IPS-18c (cell line): ENCODE results near the gene PNRC1.
"Not testable (repeated sequence)": the region's sequence is repeated elsewhere in the genome, so short reads cannot be mapped to it uniquely, and the experiment has no call there.

Experiments
- H3K4me3 ChIP-seq: 2 replicates; pipeline ENCODE4 v1.7.0; 2013; ENCODE audit warnings: low read depth, mild to moderate bottlenecking, low read length, moderate library complexity; ENCODE audit not compliant: insufficient read depth
- H3K9me3 ChIP-seq: one replicate; pipeline ENCODE4 v1.6.1; 2013; ENCODE audit warnings: mild to moderate bottlenecking, low read length, moderate library complexity; ENCODE audit not compliant: control insufficient read depth, insufficient read depth

Gene PNRC1

DNA sequence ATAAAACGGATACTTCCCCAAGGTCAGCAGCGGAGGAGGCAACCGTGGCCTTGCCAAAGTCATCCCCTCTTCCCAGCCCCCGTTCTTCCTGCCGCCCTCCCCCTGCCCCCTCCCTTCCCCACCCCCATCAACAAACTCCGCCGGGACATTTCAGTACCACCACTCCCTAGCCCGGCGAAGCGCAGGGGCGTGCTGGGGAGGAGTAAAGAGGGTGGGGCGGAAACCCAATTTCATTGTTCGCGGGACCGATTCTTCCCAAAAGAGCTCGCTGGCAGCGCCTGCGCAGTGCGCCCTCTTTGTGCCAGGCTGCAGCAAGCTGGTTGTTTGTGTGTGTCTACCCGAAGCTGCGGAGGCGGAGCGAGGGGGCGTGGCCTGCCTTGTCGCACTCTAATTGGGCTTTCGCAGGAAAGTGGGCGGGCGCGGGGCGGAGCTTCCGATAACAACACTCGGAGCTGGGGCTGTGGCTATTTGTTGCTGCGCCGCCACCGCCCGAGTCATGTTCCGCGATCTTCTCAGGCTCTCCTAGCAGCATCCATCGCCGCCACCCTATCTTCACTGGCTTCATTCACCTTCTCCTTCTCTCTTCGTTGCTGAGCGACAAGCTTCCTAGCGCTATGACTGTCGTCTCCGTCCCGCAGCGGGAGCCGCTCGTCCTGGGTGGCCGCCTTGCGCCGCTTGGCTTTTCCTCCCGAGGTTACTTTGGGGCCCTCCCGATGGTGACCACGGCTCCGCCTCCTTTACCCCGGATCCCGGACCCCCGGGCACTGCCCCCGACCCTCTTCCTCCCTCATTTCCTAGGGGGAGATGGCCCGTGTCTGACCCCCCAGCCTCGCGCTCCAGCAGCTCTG lies at the start of gene PNRC1:
Gene PNRC1, plus strand, starts transcription at position 471 of the 848 bp plus-strand sequence. Its CDS starts 144 bp downstream, at position 615.
- no peaks in the 10 kb centered on the region for H3K9me3 ChIP-seq
- peak within 1 kb of the TSS; percentile 90 for H3K4me3 ChIP-seq

DNA sequence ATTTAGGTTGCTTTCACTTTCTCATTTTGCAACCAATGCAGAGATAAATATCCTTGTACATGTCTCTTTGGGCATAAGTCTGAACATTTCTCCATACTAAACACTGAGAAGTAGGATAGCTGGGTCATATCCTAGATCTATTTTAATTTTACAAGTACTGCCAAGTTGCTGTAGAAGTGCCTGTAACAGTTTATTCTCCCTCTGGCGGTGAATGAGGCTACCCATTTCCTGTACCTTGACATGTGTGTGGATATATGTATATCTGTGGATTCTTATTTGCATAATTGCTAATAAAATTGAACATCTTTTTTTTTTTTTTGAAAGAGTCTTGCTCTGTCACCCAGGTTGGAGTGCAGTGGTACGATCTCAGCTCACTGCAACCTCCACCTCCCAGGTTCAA lies 48.0 kb upstream of the PNRC1 start:
- Histone ChIP-seq H3K9me3 (no peaks in the 10 kb centered on the region), H3K4me3 (no peak overlapping the region)

GRCh38 chr6:89033461-89033860 lies 47.1 kb upstream of the PNRC1 start:
- Histone ChIP-seq H3K4me3 (no peak overlapping the region), H3K9me3 (peaks cover 3% of the 10 kb centered on the region)

DNA sequence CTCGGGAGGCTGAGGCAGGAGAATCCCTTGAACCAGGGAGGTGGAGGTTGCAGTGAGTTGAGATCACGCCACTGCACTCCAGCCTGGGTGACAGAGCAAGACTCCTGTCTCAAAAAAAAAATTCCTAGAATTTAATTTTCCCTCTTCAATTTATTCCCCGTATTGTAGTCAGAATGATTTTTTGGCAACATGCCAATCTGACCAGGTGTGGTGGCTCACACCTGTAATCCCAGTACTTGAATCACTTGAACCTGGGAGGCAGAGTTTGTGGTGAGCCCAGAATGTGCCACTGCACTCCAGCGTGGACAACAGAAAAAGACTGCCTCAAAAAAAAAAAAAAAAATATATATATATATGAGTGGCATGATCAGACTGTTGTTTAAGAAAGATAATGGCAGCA lies 46.4 kb upstream of the PNRC1 start:
- H3K4me3 ChIP-seq, H3K9me3 ChIP-seq: not testable (repeated sequence)

- Histone ChIP-seq H3K9me3 (peaks cover 3% of the 10 kb centered on the region), H3K4me3 (no peak overlapping the region)
These were observed 45.8 kb upstream of the PNRC1 start for GRCh38 chr6:89034586-89035251.

GRCh38 chr6:89035252-89036101 lies 45.1 kb upstream of the PNRC1 start:
- Histone ChIP-seq H3K9me3 (peaks cover 3% of the 10 kb centered on the region), H3K4me3 (no peak overlapping the region)

GRCh38 chr6:89037141-89037900 lies 43.2 kb upstream of the PNRC1 start:
- no peak overlapping the region for H3K4me3 ChIP-seq
- H3K9me3 ChIP-seq: peaks cover 3% of the 10 kb centered on the region

DNA sequence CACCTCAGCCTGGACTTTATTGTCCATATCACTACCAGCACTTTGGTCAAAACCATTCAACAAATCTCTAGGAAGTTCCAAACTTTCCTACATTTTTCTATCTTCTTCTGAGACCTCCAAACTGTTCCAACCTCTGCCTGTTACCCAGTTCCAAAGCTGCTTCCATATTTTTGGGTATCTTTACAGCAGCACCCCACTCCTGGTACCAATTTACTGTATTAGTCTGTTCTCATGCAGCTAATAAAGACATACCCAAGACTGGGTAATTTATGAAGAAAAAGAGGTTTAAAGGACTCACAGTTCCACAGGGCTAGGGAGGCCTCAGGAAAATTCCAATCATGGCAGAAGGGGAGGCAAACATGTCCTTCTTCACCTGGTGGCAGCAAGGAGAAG lies 42.7 kb upstream of the PNRC1 start:
- not testable (repeated sequence) for H3K4me3 ChIP-seq

DNA sequence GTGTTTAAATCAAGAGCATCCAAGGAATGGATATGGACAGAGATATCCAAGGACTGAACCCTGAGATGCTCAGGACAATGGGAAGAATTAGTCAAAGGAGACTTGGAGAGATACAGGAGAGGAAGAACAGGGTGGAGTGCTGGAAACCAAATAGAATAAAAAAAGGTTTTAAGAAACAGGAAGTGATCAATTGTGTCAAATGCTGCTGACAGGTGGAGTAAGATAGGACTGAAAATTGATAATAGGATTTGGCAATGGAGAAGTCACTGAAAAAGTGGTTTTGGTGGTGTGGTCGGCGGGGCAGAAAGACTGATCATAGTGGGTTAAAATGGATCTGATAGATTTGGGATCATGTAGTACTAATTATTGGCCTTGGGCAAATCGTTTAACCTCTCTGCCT lies 37.9 kb upstream of the PNRC1 start:
- Histone ChIP-seq H3K4me3 (no peak overlapping the region), H3K9me3 (peaks cover 3% of the 10 kb centered on the region)

More for the DNA sequence above, 42.7 kb upstream of the PNRC1 start:
- H3K9me3 ChIP-seq: not testable (repeated sequence)

DNA sequence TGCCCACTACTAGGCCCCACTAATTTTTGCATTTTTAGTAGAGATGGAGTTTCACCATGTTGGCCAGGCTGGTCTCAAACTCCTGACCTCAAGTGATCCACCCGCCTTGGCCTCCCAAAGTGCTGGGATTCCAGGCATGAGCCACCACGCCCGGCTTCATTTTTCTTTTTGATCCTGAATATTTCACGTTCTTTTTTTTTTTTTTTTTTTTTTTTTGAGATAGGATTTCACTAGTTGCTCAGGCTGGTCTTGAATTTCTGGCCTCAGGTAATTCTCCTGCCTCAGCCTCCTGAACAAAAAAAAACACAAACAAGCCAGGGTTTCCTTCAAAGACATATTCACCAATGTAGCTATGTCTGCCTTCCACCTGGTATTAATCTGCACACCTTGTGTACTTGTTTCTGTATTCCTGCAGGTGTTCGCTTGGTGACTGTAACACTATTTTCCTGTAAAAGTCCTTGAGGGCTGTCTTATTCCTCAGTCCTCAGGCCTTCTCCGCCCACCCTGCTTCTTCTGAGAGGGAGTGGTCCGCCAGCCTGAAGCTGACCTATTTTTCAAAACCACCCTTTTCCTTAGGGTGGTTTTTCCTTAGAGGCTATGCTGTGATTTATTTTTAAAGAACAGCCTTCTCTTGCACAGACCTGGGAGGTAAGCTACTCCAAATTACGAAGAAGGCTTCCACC lies 36.1 kb upstream of the PNRC1 start:
- no peaks in the 10 kb centered on the region for H3K9me3 ChIP-seq
- H3K4me3 ChIP-seq: no peak overlapping the region

DNA sequence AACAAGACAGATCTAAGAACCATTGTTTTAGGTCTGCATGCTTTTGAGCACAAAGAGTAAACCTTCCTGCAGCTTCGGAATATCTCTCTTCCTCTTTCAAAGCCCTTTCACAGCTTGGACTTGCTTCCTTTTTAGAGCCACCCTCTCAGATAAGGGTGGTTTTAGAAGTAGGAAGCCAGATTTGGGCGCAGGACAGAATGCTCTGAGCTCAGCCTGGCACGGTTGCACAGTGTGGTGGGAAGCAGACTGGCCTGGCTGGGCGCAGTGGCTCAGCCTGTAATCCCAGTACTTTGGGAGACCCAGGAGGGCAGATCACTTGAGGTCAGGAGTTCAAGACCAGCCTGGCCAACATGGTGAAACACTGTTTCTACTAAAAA lies 35.6 kb upstream of the PNRC1 start:
- no peaks in the 10 kb centered on the region for H3K9me3 ChIP-seq

DNA sequence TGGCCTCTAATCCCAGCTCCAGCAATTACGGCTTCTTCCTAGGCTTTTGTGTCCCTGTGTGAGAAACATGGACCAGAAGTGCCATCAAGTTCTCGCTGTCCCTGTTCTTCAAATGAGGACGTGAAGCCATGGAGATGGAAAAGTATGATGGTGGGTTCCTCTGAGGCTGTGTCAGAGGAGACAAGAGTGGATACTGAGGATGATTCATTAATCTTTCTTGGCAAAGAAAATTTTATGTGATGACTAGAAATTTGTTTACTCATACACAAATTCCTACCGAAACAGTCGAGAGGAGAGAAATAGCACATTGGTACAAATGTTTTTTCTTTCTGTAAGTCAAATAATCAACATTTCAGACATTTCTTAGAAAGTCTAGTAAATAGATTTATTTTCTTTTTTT lies 35.0 kb upstream of the PNRC1 start:
- H3K4me3 ChIP-seq: no peak overlapping the region
- no peaks in the 10 kb centered on the region for H3K9me3 ChIP-seq

More for the DNA sequence above, 35.6 kb upstream of the PNRC1 start:
- H3K4me3 ChIP-seq: no peak overlapping the region

- Histone ChIP-seq H3K4me3 (no peak overlapping the region), H3K9me3 (no peaks in the 10 kb centered on the region)
These were observed 33.1 kb upstream of the PNRC1 start for GRCh38 chr6:89047473-89047872.

DNA sequence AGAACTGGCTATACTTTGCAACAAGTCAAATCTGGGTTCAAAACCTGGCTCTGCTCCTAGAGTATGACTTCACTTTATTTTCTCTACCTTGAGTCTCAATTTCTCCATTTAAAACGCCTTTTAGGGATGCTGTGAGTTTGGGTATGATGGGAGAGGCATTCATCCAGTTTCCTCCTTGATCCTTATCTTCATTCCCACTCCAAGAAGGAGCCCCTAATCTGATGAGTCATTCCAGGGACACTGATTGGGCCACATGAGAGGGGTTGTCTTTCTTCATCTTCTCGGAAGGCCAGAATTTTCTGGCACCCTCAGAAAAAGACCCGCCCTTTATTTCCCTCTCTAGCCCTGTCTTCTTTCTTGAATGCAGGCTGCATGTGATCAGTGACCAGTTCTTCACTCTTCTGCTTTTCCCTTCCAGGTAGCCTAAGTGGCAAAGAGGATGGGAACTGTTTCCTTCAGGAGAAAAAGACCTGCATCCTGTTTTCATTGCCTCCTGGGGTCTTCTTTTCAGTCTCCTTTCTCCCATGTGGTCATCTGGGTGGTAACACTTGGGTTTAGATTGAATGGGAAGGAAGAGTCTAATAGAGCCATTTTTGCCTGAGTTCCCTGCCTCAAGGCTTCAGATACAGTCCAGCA lies 32.1 kb upstream of the PNRC1 start:
- H3K4me3 ChIP-seq: no peak overlapping the region

GRCh38 chr6:89048985-89049384 lies 31.6 kb upstream of the PNRC1 start:
- Histone ChIP-seq H3K4me3 (no peak overlapping the region), H3K9me3 (no peaks in the 10 kb centered on the region)

More for the DNA sequence above, 32.1 kb upstream of the PNRC1 start:
- no peaks in the 10 kb centered on the region for H3K9me3 ChIP-seq

DNA sequence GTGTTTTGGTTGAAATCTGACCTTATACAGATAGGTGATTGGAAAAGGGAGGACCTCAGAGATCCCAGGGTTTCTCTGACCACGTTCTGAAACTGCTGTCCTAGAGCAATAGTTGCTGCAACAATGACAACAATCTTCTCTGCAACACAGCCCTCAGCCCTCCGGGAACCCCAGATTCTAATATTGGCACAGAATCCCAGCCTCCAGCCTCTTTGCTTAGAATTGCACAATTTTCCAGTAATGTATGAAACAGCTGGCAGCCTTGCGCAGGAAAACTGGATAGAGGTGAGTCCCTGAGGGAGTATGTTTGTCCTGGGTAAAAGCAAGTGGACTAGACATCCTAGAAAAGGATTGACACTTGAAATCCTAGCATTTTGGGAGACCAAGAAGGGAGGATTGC lies 30.4 kb upstream of the PNRC1 start:
- Histone ChIP-seq H3K4me3 (no peak overlapping the region), H3K9me3 (no peaks in the 10 kb centered on the region)
